Stimulated activated CD8-positive, alpha-beta memory T cell treated with anti-CD3 and anti-CD28 coated beads, Interleukin-12 subunit alpha, Interleukin-12 subunit beta, amount 100 ng/mL, for 1 hour (primary cell): ENCODE data around the gene PLEKHB1.

Source experiments
- DNase-seq: peaks from one replicate; pipeline ENCODE4 v3.0.0-alpha.2; 2020; ENCODE audit warnings: low read depth

The PLEKHB1 gene

GRCh38 chr11:73680687-73681086 is 34.3 kb downstream of the PLEKHB1 start:
- no peak for DNase-seq

- no peak for DNase-seq
Measured at GRCh38 chr11:73693899-73694525, 47.6 kb downstream of the PLEKHB1 start.

GRCh38 chr11:73705053-73705452 is 58.7 kb downstream of the PLEKHB1 start:
- DNase-seq = no peak

DNA sequence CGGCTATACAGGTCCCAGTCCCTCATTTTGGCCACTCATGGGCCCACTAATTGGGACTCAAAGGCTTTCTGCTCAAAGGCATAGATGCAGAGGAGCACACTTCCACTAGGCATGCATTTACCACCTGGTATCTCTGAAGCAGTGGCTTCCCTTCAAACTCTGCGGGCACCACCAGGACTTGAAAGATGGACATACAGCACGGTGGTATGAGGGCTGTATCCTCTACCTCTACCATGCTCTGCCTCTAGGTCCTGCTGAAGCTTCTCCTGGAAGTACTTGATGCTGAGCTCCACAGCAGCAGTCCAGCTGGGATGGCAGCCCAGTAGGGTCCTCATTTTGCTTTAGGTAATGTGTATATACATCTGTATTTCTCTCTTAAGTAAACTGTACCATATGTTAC is 64.6 kb downstream of the PLEKHB1 start:
- no peak for DNase-seq
